HG03196 (cell line): Measurements from ENCODE around the gene AGK.
A peak's percentile ranks its signal among the peaks of the same experiment; 100 is the strongest.
"Not testable (repeated sequence)": the region's sequence is repeated elsewhere in the genome, so short reads cannot be mapped to it uniquely, and the experiment has no call there.

Experiments used
- ATAC-seq: cut with Tn5 transposase; IDR thresholded peaks from one replicate; pipeline ENCODE4 v1.9.1; 2021; ENCODE audit not compliant: unreplicated experiment

Gene AGK

DNA sequence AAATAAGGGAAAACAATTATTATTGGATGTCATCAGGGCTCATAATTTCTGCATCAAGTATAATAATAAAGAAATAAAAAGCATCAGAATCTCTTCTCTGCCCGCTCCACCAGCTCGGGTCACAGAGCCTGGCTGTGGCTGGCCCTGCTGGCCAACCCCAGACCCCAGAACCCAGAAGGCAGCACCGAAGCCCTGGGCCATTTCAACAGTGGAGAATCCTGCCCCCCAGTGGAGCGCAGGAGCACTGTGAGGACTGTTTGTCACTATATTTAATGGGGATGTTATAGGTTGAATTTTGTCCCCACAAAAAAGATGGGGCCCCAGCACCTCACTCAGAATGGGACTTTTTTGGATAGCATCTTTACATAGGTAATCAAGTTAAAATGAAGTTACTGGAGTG, 123.5 kb downstream of the AGK start:
- no peak for ATAC-seq

- ATAC-seq: no peak
Observed at GRCh38 chr7:141675436-141676215, 124.4 kb downstream of the AGK start.

- ATAC-seq: no peak
Observed at GRCh38 chr7:141676618-141677017, 125.4 kb downstream of the AGK start.

DNA sequence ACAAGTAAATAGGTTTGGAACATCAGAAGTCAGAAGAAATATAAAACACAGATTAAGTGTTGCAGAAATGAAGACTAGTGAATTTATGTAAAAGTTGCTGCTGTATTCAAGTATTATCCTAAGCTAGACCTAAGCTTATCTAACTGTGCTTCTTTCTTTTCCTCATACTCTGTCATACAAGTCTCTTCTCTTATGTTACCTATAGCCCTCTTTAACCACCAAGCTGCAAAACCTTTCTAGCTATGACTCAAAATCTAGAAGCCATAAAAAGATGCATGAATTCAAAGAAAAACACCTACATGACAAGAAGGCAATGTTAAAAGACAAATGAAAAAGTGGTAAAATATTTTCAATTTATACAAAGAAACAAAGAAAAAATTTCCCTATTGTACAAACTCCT, 127.8 kb downstream of the AGK start:
- peak; percentile 56 for ATAC-seq

GRCh38 chr7:141685285-141686023, 134.2 kb downstream of the AGK start:
- ATAC-seq: no peak

DNA sequence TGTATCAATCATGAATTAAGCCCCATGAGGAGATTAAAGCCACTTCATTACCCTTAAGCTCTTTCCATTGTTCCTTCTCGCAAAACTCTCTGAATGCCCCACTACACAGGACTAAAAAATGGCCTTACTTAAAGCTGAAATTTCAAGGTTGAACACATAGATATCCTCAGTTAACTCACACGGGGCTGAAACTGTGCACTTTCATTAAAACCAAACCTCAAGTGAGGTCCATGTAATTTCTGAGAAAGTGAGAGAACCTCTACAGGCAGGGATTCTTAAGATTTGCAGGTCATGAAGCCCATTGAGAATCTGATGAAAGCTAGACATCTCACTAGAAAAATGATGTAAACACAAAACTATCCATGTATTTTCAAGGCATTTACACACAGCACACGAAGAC, 134.9 kb downstream of the AGK start:
- ATAC-seq: no peak

DNA sequence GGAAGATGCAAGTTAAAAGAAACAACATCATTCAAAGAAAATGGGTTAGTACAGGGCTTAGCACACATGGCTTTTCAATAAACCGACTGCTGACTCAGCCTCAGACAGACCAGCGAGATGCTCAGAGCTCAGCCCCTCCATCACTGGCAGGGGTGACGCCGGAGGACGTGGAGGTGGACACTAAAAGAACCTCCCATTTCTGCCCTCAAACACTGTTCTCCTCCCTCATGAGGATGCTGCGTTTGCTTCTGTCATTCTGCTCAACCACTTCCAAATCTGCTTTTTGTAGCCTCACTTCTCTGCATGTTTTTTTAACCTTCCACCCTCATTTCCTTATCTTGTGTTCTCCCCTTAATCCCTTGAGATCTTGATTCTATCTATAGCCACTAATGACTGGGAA, 135.5 kb downstream of the AGK start:
- ATAC-seq: no peak

GRCh38 chr7:141688043-141688442, 136.8 kb downstream of the AGK start:
- no peak for ATAC-seq

DNA sequence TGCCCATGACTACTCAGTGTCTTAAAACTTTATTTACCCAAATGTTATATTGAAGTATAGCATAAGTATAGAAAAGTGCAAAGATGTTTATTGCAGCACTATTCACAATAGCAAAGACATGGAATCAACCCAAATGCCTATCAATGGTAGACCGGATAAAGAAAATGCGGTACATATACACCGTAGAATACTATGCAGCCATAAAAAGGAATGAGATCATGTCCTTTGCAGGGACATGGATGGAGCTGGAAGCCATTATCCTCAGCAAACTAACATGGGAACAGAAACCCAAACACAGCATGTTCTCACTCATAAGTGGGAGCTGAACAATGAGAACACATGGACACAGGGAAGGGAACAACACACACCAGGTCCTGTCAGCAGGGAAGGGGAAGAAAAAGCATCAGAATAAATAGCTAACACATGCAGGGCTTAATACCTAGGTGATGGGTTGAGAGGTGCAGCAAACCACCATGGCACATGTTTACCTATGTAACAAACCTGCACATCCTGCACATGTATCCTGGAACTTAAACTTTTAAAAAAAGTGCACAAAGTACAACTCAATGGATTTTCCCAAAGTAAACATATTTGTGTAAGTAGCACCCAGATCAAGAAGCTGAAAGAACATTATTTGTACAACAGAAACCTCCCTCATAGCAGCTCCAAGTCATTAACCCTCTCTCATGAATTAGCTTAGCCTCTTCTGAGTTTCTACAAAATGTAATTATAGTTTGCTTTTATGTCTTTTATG, 138.0 kb downstream of the AGK start:
- ATAC-seq: not testable (repeated sequence)

DNA sequence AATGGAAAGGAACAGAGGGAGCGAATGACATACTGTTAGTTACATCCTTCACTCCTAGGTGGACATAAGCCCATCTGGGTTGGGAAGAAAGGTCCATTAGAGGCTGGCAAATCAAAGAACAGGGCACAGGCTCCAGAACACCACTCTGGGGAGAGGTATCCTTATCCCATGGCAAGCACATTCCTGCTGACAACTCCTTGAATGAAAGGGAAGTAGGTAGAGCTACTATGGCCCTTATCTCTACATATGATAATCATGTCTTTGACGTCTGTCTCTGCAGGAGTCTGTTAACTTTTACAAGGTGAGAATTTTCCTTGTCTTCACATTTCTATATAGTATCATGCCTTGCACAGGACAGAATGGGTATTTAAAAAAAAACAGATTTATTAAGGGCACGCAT, 140.3 kb downstream of the AGK start:
- ATAC-seq: no peak

DNA sequence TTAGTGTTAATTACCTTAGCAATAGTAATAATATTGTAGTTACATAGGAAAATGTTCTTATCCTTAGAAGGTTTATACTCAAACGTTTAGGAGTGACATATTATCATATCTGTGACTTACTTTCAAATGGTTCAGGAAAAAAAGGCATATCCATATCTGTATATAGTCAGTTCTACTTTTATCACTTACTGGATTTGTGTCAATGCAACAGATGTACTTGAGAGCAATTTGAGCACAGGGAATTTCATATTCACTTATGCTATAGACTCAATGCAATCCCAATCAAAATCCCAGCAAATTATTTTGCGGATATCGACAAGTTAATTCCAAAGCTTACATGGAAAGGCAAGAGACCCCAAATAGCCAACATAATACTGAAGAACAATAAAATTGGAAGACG, 140.8 kb downstream of the AGK start:
- ATAC-seq: no peak

- ATAC-seq: no peak
Observed at GRCh38 chr7:141693082-141693481, 141.9 kb downstream of the AGK start.

DNA sequence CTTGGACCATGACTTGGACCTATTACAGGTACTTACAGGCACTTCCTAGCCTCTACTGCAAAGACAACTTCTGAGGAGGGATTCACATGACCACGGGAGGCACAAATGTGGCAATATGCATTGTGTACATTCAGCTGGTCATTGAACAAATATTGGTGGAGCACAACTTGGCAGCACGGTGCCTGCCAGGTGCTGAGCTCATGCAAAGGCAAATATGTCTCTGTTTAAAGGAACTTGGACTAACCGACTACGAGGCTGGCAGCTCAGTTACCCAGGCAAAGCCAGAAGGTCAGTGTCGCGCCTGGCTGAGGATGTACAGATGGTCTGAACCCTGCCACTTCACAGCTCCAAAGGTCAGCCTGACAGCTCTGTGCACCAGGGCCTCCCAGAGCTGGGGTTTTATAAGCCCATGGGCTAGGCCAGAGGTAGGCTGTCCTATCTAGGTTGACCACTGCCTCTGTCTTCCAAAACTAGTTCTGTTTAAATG, 144.6 kb downstream of the AGK start:
- no peak for ATAC-seq

DNA sequence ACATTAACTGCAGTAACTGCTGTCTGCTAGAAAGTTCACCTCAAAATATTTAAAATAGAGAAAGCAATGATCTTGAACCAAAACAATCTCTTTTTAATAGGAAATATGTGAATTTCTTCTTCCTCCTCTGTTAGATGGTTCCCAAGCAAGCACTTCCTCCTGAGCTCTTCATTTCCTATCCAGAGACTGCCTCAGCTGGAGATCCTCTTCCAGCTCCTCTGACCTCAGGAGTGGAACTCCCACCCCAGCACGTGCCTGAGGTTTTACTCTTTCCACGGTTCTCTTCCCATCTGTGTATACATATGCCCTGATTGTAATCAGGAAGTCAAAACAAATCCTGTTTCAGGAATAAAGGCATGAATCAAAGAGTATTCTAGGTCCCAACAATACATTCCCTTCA, 145.1 kb downstream of the AGK start:
- ATAC-seq: no peak

DNA sequence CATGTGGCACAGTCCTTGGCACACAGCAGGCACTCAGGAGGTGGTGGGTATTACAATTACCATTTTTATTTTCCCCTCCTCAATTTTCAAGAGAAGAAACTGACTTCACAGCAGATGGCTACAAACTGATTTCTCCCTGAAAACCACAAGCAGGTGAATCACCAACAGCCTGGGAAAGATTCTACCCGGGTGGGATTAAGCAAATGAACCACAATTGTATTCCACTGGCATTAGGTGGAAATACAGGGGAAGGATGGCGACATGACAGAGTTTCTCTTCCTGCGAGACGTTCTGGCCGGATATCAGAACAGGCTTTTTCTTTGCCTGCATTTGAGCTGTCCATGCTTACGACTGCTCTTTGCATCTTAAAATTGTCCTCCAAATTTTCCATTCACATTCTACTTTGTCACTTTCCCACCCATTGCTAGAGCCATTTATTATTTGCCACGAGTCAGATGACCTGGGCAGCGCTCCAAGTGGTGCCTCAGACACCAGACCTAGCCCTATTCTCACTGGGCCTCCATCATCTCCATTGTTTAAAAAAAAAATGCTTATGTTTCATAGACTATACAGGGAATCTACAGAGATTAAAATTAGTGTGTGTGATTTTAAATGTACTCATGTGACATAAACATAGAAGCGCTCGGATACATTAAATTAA, 146.1 kb downstream of the AGK start:
- no peak for ATAC-seq

GRCh38 chr7:141698247-141699015, 147.2 kb downstream of the AGK start:
- no peak for ATAC-seq

GRCh38 chr7:141699860-141700259, 148.7 kb downstream of the AGK start:
- ATAC-seq: no peak

- no peak for ATAC-seq
Observed at GRCh38 chr7:141700296-141700847, 149.2 kb downstream of the AGK start.

DNA sequence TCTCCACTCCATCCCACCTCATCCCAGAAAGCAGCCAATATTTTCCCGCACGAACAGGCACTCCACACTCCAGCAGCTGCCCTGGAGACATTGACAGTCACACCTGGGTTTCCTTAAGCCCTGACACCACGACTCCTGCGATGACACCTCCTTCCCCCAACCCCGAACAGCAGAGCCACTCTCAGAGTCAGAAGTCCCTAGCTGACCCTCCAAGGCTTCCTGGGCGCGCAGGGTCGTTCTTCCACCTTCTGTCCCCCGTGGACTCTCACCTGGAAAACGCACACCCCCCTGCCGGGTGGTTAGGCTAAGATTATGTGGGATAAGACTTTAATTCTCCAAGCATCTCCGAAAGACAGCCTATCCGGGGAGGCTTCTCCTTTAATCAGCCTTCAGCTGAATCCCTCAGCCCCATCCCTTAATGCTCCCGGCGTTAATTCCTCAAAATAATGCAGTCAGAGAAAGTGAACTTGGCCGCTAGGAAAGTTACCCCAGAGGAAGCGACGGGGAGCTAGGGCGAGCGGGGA, 149.7 kb downstream of the AGK start:
- no peak for ATAC-seq
